Measurements from ENCODE around the gene FUZ. TPM values are rescaled to one million over a fixed set of nuclear protein-coding genes. Genes with fewer than 3 reads are reported as not detected.

FUZ gene, protein sequence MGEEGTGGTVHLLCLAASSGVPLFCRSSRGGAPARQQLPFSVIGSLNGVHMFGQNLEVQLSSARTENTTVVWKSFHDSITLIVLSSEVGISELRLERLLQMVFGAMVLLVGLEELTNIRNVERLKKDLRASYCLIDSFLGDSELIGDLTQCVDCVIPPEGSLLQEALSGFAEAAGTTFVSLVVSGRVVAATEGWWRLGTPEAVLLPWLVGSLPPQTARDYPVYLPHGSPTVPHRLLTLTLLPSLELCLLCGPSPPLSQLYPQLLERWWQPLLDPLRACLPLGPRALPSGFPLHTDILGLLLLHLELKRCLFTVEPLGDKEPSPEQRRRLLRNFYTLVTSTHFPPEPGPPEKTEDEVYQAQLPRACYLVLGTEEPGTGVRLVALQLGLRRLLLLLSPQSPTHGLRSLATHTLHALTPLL
- total RNA-seq: 10 to 100 TPM; 20.1 to 40.1 (median 33.3) TPM

DNA sequence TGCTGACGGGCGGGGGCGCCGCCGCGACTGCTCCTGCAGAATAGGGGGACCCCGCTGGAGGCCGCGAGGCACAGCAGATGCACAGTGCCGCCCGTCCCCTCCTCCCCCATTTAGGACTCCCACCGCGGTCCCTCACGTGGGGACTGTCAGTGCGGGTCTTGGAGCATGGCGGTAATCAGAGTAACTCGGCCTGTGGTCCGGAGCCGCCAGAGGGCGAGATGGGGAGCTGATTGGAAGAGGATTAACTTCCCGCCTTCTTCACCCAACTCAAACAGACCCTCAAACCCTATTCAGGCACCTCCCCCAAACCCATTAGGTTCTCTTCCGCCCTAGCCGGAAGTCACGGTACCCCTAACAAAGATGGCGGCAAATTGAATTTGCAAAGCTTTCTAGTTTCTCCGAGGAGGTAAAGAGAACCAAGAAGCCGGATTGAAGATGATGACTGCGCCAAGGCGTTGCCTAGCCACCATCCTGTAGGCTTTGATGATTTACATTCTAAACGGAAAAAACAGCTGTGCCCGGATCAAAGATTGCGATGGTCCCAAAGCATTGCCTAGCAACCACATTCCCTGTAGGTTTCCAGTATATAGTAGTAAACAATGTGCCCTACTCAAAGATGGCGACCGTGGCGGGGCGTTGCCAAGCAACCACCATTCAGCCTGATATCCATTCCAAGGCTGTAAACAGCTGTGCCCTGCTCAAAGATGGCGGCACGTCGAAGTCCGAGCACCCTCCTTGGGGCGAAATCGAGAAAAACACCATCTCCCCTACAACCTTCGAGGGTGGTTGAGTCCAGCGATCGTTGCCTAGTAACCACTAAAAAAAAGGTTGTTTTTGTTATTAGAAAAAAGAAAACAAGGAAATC, at the start of gene FUZ:
Gene FUZ, minus strand, starts transcription at position 296 of the 865 bp plus-strand sequence. Its CDS starts 186 bp downstream, at position 110.
- WGBS, 2 donors: 0 to 1% methylated on average over 31 to 42 of the region's 45 CpGs
- TF ChIP-seq POLR2A (IDR thresholded peaks at IDR 0.05): peak in 1 of 2 donors; percentile 7
- TF ChIP-seq, protein P1, sequence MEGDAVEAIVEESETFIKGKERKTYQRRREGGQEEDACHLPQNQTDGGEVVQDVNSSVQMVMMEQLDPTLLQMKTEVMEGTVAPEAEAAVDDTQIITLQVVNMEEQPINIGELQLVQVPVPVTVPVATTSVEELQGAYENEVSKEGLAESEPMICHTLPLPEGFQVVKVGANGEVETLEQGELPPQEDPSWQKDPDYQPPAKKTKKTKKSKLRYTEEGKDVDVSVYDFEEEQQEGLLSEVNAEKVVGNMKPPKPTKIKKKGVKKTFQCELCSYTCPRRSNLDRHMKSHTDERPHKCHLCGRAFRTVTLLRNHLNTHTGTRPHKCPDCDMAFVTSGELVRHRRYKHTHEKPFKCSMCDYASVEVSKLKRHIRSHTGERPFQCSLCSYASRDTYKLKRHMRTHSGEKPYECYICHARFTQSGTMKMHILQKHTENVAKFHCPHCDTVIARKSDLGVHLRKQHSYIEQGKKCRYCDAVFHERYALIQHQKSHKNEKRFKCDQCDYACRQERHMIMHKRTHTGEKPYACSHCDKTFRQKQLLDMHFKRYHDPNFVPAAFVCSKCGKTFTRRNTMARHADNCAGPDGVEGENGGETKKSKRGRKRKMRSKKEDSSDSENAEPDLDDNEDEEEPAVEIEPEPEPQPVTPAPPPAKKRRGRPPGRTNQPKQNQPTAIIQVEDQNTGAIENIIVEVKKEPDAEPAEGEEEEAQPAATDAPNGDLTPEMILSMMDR (IDR thresholded peaks at IDR 0.05): peak in 3 of 6 experiments; percentile 31 to 35 (median 34)
- Histone ChIP-seq H3K27me3 (no peaks in the 10 kb centered on the region), H3K36me3 (no peaks in the 10 kb centered on the region), H3K4me1 (peaks cover 17 to 28% of the 10 kb centered on the region in 2 donors), H3K4me3 (replicated peaks in 1 of 3) (peak within 1 kb of the TSS; percentile 11 to 87 (median 54)), H3K27ac (peak within 1 kb of the TSS; percentile 90 to 97 (median 95)), H3K9me3 (no peaks in the 10 kb centered on the region)
- intact Hi-C loops (cut with DNase I): no loop called here
- peak; percentile 96 for DNase-seq

DNA sequence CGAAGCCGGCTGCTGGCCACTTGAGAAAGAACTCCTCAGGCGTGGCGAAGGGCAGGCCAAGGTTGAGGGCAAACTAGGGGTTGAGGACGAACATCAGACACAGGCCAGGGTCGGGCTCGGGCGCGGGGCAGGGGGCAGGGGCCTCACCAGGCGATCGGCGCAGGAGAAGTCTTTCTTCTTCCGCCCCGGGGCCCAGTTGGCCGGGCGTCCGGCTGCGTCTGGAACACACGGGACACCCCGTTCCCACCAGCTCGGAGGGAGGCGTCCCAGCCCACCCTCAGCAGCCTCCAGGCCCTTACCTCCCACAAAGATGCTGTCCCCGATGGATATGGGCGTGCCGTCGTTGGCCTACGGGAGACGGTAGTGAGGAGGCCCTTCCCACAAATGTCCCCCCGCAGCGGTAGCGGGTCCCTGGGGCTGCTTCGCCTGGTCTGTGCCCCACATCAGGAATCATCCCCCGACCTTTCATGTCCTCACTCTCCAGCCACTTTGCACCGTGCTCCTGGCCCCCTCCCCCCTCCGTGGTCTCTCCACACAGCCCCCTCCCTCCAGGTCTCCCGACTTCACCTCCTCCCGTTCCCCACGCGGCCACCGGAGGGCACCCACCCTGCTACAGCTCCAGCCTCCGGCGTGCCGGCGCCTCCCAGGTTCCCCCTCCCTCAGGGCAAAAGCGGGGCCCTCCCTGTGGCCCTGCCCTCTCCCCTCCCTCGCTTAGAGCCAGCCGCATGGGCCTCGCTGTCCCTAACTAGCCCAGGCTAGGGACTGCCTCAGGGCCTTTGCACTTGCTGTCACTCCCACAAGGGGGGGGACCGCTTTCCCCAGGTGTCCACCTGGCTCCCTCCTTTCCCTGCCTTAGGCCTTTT, 49.5 kb upstream of the FUZ start:
- H3K36me3 ChIP-seq: peaks cover 24 to 35% of the 10 kb centered on the region in 2 donors
- WGBS, 2 donors: 70 to 78% methylated on average over 28 to 41 of the region's 49 CpGs

DNA sequence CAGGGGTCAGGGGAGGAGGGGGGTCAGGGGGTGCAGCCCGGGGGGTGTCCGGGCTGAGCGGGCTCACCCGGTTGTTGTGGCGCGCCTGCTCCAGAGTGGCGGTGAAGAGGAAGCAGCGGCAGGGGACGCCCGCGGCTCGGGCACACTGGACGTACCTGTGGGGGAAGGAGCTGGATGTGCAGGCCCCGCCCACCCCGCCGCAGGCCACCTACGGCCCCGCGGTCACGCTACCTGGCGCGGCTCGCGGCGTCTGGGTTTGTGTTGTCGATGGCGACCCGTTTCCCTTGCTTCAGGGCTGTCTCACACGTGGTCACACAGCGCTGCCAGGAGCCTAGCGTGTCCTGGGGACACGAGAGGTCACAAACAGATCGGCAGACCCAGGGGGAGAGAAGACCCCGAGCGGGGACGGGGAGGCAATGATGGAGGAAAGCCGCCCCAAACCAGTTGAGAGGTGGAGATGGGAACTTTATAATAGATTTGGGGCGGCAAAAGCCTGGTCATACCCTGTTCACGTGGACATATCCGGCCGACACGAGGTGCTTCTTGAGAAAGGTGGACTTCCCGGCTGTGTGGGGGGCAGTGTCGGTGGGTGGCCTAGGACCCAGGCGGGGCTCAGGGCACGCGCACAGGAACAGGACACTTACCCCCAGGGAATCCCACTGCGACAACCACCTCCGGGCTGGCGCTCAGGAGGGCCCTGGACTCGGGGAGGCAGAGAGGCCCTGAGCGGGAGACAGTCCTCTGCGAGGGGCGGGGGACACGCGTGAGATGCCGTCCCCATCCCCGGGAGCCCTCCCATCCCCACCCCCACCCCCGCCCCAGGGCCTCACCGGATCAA, 48.7 kb upstream of the FUZ start:
- no peaks in the 10 kb centered on the region for H3K27me3 ChIP-seq
- H3K4me3 ChIP-seq (replicated peaks in 1 of 3): no peak overlapping the region
- intact Hi-C loops (cut with DNase I): no loop called here
- peaks cover 6 to 22% of the 10 kb centered on the region in 2 donors for H3K4me1 ChIP-seq
- 76 to 77% methylated on average over 49 to 51 of the region's 60 CpGs for WGBS, 2 donors
- TF ChIP-seq, protein P1 (IDR thresholded peaks at IDR 0.05): no peak
- no peak for TF ChIP-seq POLR2A (IDR thresholded peaks at IDR 0.05)
- H3K9me3 ChIP-seq: no peaks in the 10 kb centered on the region
- peaks cover 32 to 42% of the 10 kb centered on the region in 2 donors for H3K36me3 ChIP-seq
- no peak overlapping the region for H3K27ac ChIP-seq
- peak in 1 of 2 donors; percentile 33 for DNase-seq

More for the DNA sequence above, 49.5 kb upstream of the FUZ start:
- H3K27ac ChIP-seq: no peak overlapping the region
- no peaks in the 10 kb centered on the region for H3K27me3 ChIP-seq
- no peak overlapping the region for H3K4me3 ChIP-seq (replicated peaks in 1 of 3)
- H3K9me3 ChIP-seq: no peaks in the 10 kb centered on the region
- DNase-seq: peak; percentile 40 to 44
- TF ChIP-seq, protein P1 (IDR thresholded peaks at IDR 0.05): no peak
- TF ChIP-seq POLR2A (IDR thresholded peaks at IDR 0.05): no peak
- peaks cover 7 to 22% of the 10 kb centered on the region in 2 donors for H3K4me1 ChIP-seq
- intact Hi-C loops (cut with DNase I): no loop called here

DNA sequence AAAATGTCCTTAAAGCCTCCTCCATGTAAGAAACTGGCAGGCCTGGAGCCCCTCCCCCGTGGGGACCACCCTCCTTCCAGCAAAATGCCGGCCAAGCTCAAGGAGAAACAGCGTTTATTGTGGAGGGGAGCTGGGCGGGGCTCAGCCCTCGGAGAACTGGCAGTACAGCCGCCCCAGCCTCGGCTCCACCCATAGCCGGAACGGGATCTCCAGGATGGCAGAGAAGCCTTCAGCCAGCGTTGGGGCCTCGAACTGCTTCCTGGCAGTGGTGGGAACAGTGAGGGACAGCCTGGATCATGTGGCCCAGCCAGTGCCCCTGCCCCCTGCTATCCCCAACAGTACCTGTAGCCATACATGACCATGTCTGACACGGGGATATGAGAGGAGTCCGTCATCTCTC, 48.0 kb upstream of the FUZ start:
- Histone ChIP-seq H3K27ac (no peak overlapping the region), H3K4me3 (replicated peaks in 1 of 3) (no peak overlapping the region), H3K9me3 (no peaks in the 10 kb centered on the region), H3K4me1 (peaks cover 0 to 16% of the 10 kb centered on the region in 2 donors), H3K36me3 (peaks cover 36 to 48% of the 10 kb centered on the region in 2 donors), H3K27me3 (no peaks in the 10 kb centered on the region)
- DNase-seq: peak in 1 of 2 donors; percentile 35
- intact Hi-C loops (cut with DNase I): no loop called here
- TF ChIP-seq, protein P1 (IDR thresholded peaks at IDR 0.05): no peak
- no peak for TF ChIP-seq POLR2A (IDR thresholded peaks at IDR 0.05)
- 42 to 54% methylated on average over 2 to 13 of the region's 13 CpGs for WGBS, 2 donors

All from thyroid gland (tissue), 4 donors.